Transverse colon (tissue), 4 donors: ENCODE results near the gene MAGI1. TPM values are rescaled to one million over a fixed set of nuclear protein-coding genes. Genes with fewer than 3 reads are reported as not detected.

Source experiments
- DNase-seq: peaks from one replicate; pipeline ENCODE4 v3.0.0-alpha.2; 2019
- H3K27ac ChIP-seq, 4 donors: fragments of 200-600 bp; sonication (generic); 2 replicates each; pipeline ENCODE4 v1.5.1; 2016 to 2018; ENCODE audit warnings: inconsistent platforms in 4 of 4
- H3K27me3 ChIP-seq: fragments of 200-600 bp; sonication (generic); 2 replicates; pipeline ENCODE4 v1.5.1; 2017; ENCODE audit warnings: inconsistent platforms
- H3K36me3 ChIP-seq, 4 donors: fragments of 200-600 bp; sonication (generic); 2 replicates each; pipeline ENCODE4 v1.5.1; 2017 to 2019; ENCODE audit warnings: inconsistent platforms in 4 of 4
- H3K4me1 ChIP-seq, 4 donors: fragments of 200-600 bp; sonication (generic); 2 replicates each; pipeline ENCODE4 v1.5.1; 2017 to 2020; ENCODE audit warnings: inconsistent platforms in 4 of 4
- H3K4me3 ChIP-seq, 4 donors: fragments of 200-600 bp; sonication (generic); 1 replicate in 1 of 4; 2 replicates in 3 of 4; pipeline versions ENCODE4 v1.5.1 to v1.6.1; 2017 to 2019; ENCODE audit warnings: inconsistent platforms in 4 of 4
- H3K9me3 ChIP-seq, 2 donors: fragments of 200-600 bp; sonication (generic); 2 replicates each; pipeline ENCODE4 v1.5.1; 2017 to 2019; ENCODE audit warnings: inconsistent platforms in 2 of 2
- EP300 ChIP-seq: sonication (generic); formaldehyde crosslinking; IDR thresholded peaks from one replicate; pipeline ENCODE4 v1.6.1; 2017; ENCODE audit warnings: antibody characterized with exemption, low read depth
- POLR2A ChIP-seq: fragments of 450-650 bp; IDR thresholded peaks from one replicate; pipeline ENCODE4 v1.6.1; 2016; ENCODE audit warnings: antibody characterized with exemption, mild to moderate bottlenecking, moderate library complexity
- POLR2AphosphoS5 ChIP-seq, 3 donors: sonication (generic); formaldehyde crosslinking; IDR thresholded peaks; one replicate each; pipeline ENCODE4 v1.6.1; 2016; ENCODE audit warnings: antibody characterized with exemption in 3 of 3
- WGBS, 2 donors: methylation state at CpG; one replicate each; pipeline ENCODE4 v1.1.5; 2018; ENCODE audit warnings: low coverage in 1 of 2; 5-methylcytosine and 5-hydroxymethylcytosine counted together
- in situ Hi-C, 4 donors: fragments of 200-750 bp; cut with MboI; loops; one replicate each; pipeline versions ENCODE4 v1.15.0 to v1.15.1; 2017; ENCODE audit warnings: low sequenced_read_pairs in 3 of 4, low pct_ligation_motif_present in 1 of 4, low pct_unique_long_range_greater_than_20kb in 1 of 4
- intact Hi-C: fragments of 100-400 bp; cut with DNase I; formaldehyde crosslinking; loops from one replicate; pipeline ENCODE4 v1.15.1; 2023; ENCODE audit warnings: low total_unique reads
- total RNA-seq, 4 donors: library from RNA; depleted of rRNA; stranded (reverse); fragments of >200 nt; gene quantifications; one replicate each; pipeline ENCODE4 v1.1.0, GENCODE V29; 2016
- TF ChIP-seq, protein P1 (sequence below), 5 experiments: fragments of 200-600 bp in 3 of 5; fragments of 450-650 bp in 2 of 5; sonication (generic) in 3 of 5; IDR thresholded peaks; 1 replicate in 2 of 5; 2 replicates in 3 of 5; pipeline ENCODE4 v1.5.1; 2016 to 2017; ENCODE audit warnings: antibody characterized with exemption in 5 of 5, inconsistent platforms in 3 of 5, mild to moderate bottlenecking in 2 of 5, moderate library complexity in 1 of 5

Gene MAGI1
- total RNA-seq, 4 donors from 2014 or later, result 50.8 to 190 (median 67.4) TPM

DNA sequence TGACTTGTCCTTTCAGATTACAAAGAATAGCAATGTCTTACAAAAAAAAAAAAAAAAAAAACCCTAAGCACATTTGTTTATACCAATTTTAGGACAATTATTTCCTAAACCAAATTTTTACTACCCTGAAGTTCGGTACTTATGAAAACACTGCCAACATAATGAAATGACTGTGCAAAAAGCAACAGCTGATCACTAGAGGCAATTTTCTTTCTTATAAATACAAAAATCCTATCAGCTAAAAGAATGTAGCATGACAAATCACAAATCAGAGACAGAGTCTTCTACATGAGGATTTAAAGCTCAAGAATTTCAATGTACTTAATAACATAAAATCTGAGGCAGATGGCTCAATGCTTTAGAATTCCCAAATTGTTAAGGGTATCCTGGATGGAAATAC is 191.8 kb downstream of the MAGI1 start:
- no peaks in the 10 kb centered on the region for H3K36me3 ChIP-seq
- peaks cover 0 to under 1% (median 0%) of the 10 kb centered on the region in 4 donors for H3K4me1 ChIP-seq
- TF ChIP-seq EP300 (no peak), POLR2A (no peak), POLR2AphosphoS5 (IDR thresholded peaks at IDR 0.05) (no peak)
- TF ChIP-seq, protein P1, sequence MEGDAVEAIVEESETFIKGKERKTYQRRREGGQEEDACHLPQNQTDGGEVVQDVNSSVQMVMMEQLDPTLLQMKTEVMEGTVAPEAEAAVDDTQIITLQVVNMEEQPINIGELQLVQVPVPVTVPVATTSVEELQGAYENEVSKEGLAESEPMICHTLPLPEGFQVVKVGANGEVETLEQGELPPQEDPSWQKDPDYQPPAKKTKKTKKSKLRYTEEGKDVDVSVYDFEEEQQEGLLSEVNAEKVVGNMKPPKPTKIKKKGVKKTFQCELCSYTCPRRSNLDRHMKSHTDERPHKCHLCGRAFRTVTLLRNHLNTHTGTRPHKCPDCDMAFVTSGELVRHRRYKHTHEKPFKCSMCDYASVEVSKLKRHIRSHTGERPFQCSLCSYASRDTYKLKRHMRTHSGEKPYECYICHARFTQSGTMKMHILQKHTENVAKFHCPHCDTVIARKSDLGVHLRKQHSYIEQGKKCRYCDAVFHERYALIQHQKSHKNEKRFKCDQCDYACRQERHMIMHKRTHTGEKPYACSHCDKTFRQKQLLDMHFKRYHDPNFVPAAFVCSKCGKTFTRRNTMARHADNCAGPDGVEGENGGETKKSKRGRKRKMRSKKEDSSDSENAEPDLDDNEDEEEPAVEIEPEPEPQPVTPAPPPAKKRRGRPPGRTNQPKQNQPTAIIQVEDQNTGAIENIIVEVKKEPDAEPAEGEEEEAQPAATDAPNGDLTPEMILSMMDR (IDR thresholded peaks at IDR 0.05), result no peak
- no peak for DNase-seq
- H3K9me3 ChIP-seq, result no peaks in the 10 kb centered on the region
- H3K27ac ChIP-seq, result no peak overlapping the region
- WGBS, 2 donors, result 57 to 63% methylated on average over 1 of the region's 1 CpG
- intact Hi-C loops (no loop called here), in situ Hi-C loops (no loop called here)
- no peak overlapping the region for H3K4me3 ChIP-seq
- no peaks in the 10 kb centered on the region for H3K27me3 ChIP-seq

DNA sequence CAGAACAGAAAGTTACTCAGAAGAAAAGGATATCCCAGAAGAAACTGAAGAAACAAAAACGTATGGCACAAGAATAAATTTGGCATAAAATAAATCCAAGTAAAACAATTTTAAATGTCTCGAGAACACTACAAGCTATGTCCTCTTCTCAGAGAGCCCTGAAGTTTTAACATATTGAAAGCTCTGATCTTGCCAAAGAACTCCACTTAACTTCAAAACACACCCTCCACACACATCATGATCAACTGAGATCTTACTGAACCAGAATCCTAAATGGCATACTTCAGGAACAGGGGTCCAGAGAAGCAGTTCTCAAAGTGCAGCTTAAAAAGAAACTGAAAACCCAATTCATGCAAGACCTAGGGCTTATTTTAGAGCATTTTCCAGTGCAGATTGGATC is 194.3 kb downstream of the MAGI1 start:
- Histone ChIP-seq H3K36me3 (no peaks in the 10 kb centered on the region), H3K9me3 (no peaks in the 10 kb centered on the region), H3K27ac (no peak overlapping the region), H3K4me3 (no peak overlapping the region), H3K27me3 (no peaks in the 10 kb centered on the region), H3K4me1 (no peaks in the 10 kb centered on the region)
- TF ChIP-seq POLR2A (no peak), POLR2AphosphoS5 (IDR thresholded peaks at IDR 0.05) (no peak), EP300 (no peak)
- TF ChIP-seq, protein P1 (IDR thresholded peaks at IDR 0.05), result no peak
- intact Hi-C loops (no loop called here), in situ Hi-C loops (no loop called here)
- 65 to 86% methylated on average over 2 of the region's 2 CpGs for WGBS, 2 donors
- DNase-seq, result no peak

DNA sequence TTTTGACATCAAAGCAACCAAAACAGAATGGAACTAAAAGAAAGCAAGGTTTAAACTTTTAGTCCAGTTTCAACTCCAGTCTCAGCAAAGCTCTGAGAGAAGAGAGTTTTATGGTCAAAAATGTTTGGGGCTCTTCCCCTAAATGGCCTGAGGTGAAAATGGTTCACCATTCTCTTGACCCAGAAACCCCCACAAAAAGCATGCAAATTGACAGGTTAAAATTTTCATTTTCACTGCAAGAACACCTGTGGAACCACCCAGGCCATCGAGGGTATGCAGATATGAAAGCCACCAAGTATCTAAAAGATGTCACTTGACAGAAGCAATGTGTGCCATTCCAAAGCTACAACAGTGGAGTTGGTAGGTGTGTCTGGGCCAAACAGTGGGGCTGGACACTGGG is 195.0 kb downstream of the MAGI1 start:
- Histone ChIP-seq H3K4me3 (no peak overlapping the region), H3K27me3 (no peaks in the 10 kb centered on the region), H3K36me3 (no peaks in the 10 kb centered on the region), H3K9me3 (no peaks in the 10 kb centered on the region), H3K27ac (no peak overlapping the region), H3K4me1 (no peaks in the 10 kb centered on the region)
- intact Hi-C loops (no loop called here), in situ Hi-C loops (no loop called here)
- 71% methylated on average over 1 of the region's 1 CpG; no CpG with 5 or more reads in 1 of the 2 donors for WGBS, 2 donors
- TF ChIP-seq POLR2A (no peak), POLR2AphosphoS5 (IDR thresholded peaks at IDR 0.05) (no peak), EP300 (no peak)
- TF ChIP-seq, protein P1 (IDR thresholded peaks at IDR 0.05), result no peak
- DNase-seq, result no peak

DNA sequence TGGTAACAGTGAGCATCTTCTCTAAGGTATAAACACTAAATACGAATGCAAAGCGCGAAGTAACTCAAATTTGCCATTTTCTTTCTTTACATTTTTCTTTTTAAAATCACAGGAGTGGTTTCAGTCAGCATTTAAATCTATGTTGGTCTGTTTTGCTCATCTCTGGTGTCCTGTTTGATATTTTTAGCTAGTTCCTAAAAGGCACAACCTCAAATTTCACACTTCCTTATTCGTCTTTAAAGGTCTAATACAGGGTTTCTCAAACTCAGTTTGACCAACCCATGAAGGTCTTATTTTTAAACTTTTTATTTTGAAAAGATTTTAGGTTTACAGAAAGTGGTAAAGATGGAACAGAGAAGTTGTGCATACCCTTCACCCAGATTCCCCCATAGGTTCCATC is 201.1 kb downstream of the MAGI1 start:
- WGBS, 2 donors, result 58 to 72% methylated on average over 3 to 4 of the region's 4 CpGs
- Histone ChIP-seq H3K27me3 (no peaks in the 10 kb centered on the region), H3K4me1 (no peaks in the 10 kb centered on the region), H3K27ac (no peak overlapping the region), H3K4me3 (no peak overlapping the region), H3K9me3 (no peaks in the 10 kb centered on the region), H3K36me3 (no peaks in the 10 kb centered on the region)
- intact Hi-C loops, result no loop called here
- TF ChIP-seq, protein P1 (IDR thresholded peaks at IDR 0.05), result no peak
- TF ChIP-seq POLR2AphosphoS5 (IDR thresholded peaks at IDR 0.05), result no peak
- TF ChIP-seq POLR2A, result no peak
- TF ChIP-seq EP300, result no peak
- no peak for DNase-seq
- in situ Hi-C loops, result no loop called here
